Measurements from ENCODE around the gene KRTAP5-5. TPM values are rescaled to one million over a fixed set of nuclear protein-coding genes. Genes with fewer than 3 reads are reported as not detected.
A peak's percentile ranks its signal among the peaks of the same experiment; 100 is the strongest.

The KRTAP5-5 gene
- total and polyA plus RNA-seq, 2 experiments from 2014 or later: not detected

DNA sequence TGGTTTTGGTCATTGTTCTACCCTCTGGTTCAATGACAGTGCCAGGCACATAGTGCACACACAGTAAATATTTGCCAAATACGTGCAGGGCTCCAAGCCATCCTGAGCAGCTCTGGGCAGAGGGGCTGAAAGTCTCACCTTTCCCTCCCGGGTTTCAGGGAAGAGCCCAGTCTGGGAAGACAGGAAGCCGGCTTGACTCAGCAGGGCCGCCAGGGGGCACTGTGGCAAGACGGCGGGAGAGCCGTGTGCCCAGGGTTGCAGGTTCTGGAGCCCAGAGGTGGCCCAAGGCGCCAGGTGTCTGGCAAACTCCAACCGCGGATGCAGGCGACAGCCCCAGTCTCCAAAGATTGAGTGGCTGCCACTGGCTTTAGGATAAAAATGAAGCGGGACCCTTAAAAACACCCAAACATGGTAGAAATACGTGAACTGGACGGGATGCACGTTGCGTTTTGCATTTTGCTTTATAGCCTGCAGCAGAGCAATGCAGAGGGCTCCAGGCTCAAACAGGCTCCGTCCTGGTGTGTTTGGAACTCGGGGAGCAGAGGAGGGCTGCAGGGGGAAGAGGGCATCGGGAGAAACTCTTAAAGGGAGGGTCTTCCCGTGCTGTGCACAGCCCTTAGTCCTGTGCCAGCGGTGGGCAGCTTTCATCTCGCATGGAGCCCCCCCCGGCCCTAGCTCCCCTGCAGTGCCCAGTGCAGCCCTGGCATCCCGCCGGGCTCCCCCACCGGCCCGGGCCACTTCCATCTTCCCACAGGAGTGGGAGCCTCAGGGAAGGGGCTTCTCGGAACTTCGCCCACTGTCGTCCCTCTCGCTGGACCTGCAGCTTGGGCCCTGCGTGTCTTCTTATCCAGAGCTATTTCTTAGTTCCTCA, 10.7 kb downstream of the KRTAP5-5 start:
- Mint-ChIP-seq H3K9me3 (no peaks in the 10 kb centered on the region), H3K36me3 (ENCODE audit: low read depth) (no peaks in the 10 kb centered on the region), H3K4me1 (peaks cover 5% of the 10 kb centered on the region; the same call in 2 of the 3 replicates), H3K4me3 (no peak overlapping the region), H3K27me3 (ENCODE audit: insufficient read depth, low read depth, poor library complexity) (peaks cover 12% of the 10 kb centered on the region), H3K27ac (no peak overlapping the region)
- Histone ChIP-seq H3K36me3 (ENCODE audit: insufficient read depth) (no peaks in the 10 kb centered on the region), H2AFZ (peak overlapping the region; percentile 86; the same call in 1 of the 2 replicates), H3K4me1 (ENCODE audit: insufficient read depth) (no peaks in the 10 kb centered on the region), H3K27ac (ENCODE audit: low read depth) (no peak overlapping the region), H3K79me2 (replicated peaks; ENCODE audit: insufficient read depth) (no peaks in the 10 kb centered on the region), H3K4me2 (no peak overlapping the region), H3F3A (replicated peaks; ENCODE audit: low read depth) (no peaks in the 10 kb centered on the region), H3K27me3 (ENCODE audit: insufficient read depth) (no peaks in the 10 kb centered on the region), H3K9me2 (ENCODE audit: insufficient read depth) (no peaks in the 10 kb centered on the region), H3K4me3 (no peak overlapping the region), H4K20me1 (replicated peaks; ENCODE audit: insufficient read depth) (no peaks in the 10 kb centered on the region)
- TF ChIP-seq STAT1 (IDR thresholded peaks at IDR 0.05; ENCODE audit: unreplicated experiment) (no peak), CREB1 (CRISPR knock-in tag; IDR thresholded peaks at IDR 0.05; ENCODE audit: low read depth) (no peak), EZH2 (IDR thresholded peaks at IDR 0.05; ENCODE audit: low read depth, unreplicated experiment) (no peak), ZNF331 (CRISPR knock-in tag; IDR thresholded peaks at IDR 0.05; ENCODE audit: low read depth) (no peak)
- TF ChIP-seq, protein P1, sequence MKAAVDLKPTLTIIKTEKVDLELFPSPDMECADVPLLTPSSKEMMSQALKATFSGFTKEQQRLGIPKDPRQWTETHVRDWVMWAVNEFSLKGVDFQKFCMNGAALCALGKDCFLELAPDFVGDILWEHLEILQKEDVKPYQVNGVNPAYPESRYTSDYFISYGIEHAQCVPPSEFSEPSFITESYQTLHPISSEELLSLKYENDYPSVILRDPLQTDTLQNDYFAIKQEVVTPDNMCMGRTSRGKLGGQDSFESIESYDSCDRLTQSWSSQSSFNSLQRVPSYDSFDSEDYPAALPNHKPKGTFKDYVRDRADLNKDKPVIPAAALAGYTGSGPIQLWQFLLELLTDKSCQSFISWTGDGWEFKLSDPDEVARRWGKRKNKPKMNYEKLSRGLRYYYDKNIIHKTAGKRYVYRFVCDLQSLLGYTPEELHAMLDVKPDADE (IDR thresholded peaks at IDR 0.05): no peak
- TF ChIP-seq, protein P2, sequence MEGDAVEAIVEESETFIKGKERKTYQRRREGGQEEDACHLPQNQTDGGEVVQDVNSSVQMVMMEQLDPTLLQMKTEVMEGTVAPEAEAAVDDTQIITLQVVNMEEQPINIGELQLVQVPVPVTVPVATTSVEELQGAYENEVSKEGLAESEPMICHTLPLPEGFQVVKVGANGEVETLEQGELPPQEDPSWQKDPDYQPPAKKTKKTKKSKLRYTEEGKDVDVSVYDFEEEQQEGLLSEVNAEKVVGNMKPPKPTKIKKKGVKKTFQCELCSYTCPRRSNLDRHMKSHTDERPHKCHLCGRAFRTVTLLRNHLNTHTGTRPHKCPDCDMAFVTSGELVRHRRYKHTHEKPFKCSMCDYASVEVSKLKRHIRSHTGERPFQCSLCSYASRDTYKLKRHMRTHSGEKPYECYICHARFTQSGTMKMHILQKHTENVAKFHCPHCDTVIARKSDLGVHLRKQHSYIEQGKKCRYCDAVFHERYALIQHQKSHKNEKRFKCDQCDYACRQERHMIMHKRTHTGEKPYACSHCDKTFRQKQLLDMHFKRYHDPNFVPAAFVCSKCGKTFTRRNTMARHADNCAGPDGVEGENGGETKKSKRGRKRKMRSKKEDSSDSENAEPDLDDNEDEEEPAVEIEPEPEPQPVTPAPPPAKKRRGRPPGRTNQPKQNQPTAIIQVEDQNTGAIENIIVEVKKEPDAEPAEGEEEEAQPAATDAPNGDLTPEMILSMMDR (conservative IDR thresholded peaks at IDR 0.05; ENCODE audit: low read depth in 2 of 2): peak; percentile 86 to 91
- TF ChIP-seq, protein P3, sequence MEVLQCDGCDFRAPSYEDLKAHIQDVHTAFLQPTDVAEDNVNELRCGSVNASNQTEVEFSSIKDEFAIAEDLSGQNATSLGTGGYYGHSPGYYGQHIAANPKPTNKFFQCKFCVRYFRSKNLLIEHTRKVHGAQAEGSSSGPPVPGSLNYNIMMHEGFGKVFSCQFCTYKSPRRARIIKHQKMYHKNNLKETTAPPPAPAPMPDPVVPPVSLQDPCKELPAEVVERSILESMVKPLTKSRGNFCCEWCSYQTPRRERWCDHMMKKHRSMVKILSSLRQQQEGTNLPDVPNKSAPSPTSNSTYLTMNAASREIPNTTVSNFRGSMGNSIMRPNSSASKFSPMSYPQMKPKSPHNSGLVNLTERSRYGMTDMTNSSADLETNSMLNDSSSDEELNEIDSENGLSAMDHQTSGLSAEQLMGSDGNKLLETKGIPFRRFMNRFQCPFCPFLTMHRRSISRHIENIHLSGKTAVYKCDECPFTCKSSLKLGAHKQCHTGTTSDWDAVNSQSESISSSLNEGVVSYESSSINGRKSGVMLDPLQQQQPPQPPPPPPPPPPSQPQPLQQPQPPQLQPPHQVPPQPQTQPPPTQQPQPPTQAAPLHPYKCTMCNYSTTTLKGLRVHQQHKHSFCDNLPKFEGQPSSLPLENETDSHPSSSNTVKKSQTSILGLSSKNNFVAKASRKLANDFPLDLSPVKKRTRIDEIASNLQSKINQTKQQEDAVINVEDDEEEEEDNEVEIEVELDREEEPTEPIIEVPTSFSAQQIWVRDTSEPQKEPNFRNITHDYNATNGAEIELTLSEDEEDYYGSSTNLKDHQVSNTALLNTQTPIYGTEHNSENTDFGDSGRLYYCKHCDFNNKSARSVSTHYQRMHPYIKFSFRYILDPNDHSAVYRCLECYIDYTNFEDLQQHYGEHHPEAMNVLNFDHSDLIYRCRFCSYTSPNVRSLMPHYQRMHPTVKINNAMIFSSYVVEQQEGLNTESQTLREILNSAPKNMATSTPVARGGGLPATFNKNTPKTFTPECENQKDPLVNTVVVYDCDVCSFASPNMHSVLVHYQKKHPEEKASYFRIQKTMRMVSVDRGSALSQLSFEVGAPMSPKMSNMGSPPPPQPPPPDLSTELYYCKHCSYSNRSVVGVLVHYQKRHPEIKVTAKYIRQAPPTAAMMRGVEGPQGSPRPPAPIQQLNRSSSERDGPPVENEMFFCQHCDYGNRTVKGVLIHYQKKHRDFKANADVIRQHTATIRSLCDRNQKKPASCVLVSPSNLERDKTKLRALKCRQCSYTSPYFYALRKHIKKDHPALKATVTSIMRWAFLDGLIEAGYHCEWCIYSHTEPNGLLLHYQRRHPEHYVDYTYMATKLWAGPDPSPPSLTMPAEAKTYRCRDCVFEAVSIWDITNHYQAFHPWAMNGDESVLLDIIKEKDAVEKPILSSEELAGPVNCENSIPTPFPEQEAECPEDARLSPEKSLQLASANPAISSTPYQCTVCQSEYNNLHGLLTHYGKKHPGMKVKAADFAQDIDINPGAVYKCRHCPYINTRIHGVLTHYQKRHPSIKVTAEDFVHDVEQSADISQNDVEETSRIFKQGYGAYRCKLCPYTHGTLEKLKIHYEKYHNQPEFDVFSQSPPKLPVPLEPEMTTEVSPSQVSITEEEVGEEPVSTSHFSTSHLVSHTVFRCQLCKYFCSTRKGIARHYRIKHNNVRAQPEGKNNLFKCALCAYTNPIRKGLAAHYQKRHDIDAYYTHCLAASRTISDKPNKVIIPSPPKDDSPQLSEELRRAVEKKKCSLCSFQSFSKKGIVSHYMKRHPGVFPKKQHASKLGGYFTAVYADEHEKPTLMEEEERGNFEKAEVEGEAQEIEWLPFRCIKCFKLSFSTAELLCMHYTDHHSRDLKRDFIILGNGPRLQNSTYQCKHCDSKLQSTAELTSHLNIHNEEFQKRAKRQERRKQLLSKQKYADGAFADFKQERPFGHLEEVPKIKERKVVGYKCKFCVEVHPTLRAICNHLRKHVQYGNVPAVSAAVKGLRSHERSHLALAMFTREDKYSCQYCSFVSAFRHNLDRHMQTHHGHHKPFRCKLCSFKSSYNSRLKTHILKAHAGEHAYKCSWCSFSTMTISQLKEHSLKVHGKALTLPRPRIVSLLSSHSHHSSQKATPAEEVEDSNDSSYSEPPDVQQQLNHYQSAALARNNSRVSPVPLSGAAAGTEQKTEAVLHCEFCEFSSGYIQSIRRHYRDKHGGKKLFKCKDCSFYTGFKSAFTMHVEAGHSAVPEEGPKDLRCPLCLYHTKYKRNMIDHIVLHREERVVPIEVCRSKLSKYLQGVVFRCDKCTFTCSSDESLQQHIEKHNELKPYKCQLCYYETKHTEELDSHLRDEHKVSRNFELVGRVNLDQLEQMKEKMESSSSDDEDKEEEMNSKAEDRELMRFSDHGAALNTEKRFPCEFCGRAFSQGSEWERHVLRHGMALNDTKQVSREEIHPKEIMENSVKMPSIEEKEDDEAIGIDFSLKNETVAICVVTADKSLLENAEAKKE (CRISPR knock-in tag; IDR thresholded peaks at IDR 0.05): no peak
- DNase-seq (ENCODE audit: low spot score) (peak; percentile 87), ATAC-seq (peak; percentile 96)
